ENCODE results near the gene RTKN2. TPM values are rescaled to one million over a fixed set of nuclear protein-coding genes. Genes with fewer than 3 reads are reported as not detected.

RTKN2 gene
- total and polyA plus RNA-seq, 11 donors, result 0.01 to 0.14 (median 0.10) TPM; not detected in 5

DNA sequence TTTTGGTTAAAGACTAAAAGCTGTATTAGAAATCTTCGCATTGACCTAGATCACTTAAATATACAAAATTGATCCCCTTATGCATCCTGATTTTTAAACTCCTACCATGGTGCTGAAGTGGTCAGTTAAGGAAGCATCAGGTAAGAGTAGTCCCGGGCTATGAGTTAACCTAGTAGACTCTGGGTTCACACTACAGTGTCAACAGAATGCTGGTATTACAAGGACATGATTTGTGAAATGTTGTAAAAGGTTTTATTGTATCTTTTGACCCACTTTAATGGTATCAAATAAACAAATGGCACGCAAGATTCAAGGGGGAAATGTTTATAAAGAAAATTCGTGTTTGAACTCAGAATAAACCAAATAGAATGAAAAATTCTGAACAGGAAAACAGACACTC, 36.8 kb downstream of the RTKN2 start:
- no peaks in the 10 kb centered on the region for H3K27me3 ChIP-seq
- TF ChIP-seq, protein P1, sequence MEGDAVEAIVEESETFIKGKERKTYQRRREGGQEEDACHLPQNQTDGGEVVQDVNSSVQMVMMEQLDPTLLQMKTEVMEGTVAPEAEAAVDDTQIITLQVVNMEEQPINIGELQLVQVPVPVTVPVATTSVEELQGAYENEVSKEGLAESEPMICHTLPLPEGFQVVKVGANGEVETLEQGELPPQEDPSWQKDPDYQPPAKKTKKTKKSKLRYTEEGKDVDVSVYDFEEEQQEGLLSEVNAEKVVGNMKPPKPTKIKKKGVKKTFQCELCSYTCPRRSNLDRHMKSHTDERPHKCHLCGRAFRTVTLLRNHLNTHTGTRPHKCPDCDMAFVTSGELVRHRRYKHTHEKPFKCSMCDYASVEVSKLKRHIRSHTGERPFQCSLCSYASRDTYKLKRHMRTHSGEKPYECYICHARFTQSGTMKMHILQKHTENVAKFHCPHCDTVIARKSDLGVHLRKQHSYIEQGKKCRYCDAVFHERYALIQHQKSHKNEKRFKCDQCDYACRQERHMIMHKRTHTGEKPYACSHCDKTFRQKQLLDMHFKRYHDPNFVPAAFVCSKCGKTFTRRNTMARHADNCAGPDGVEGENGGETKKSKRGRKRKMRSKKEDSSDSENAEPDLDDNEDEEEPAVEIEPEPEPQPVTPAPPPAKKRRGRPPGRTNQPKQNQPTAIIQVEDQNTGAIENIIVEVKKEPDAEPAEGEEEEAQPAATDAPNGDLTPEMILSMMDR (IDR thresholded peaks at IDR 0.05), result no peak
- no peak for TF ChIP-seq POLR2A (IDR thresholded peaks at IDR 0.05)
- no peak for ATAC-seq
- intact Hi-C loops (cut with DNase I), result loop anchor here in 2 of 10 donors (5.0 to 10.0 kb wide), 2 partner anchors 75 to 467 kb away; no protein-coding TSS in a partner anchor
- H3K27ac ChIP-seq, result peak overlapping the region in 4 of 12 donors; percentile 11 to 49 (median 33)
- H3K9me3 ChIP-seq, result no peaks in the 10 kb centered on the region
- peaks cover 0 to 14% (median 2%) of the 10 kb centered on the region in 12 donors for H3K4me1 ChIP-seq
- H3K4me3 ChIP-seq, result no peak overlapping the region
- WGBS, 4 donors, result 81 to 88% (median 86%) methylated on average over 4 of the region's 4 CpGs
- no peak for DNase-seq
- no peaks in the 10 kb centered on the region for H3K36me3 ChIP-seq

DNA sequence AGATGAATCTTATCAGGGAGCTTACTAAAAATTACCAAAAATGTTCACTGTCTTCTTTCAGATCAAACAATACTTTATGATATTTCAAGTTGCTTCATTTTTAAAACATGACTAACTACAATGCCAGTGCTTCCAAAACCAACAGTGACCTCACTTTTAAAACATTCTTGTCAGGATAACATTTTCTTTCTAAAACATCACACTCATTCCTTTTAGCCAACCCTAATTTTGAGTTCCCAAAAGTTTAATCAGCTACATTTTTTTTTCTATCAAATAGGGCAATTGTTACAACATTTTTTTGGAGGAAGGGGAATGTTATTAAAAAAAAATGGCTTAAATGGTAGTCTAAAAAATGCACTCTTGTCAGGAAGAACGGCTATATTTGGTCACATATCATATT, 37.3 kb downstream of the RTKN2 start:
- Histone ChIP-seq H3K36me3 (no peaks in the 10 kb centered on the region), H3K27me3 (no peaks in the 10 kb centered on the region), H3K27ac (peak overlapping the region in 4 of 12 donors; percentile 19 to 49 (median 40)), H3K9me3 (no peaks in the 10 kb centered on the region), H3K4me3 (no peak overlapping the region), H3K4me1 (peaks cover 0 to 14% (median 2%) of the 10 kb centered on the region in 12 donors)
- DNase-seq, result no peak
- peak in 2 of 4 donors; percentile 47 to 74 for ATAC-seq
- intact Hi-C loops (cut with DNase I), result loop anchor here in 2 of 10 donors (5.0 to 10.0 kb wide), 2 partner anchors 74 to 467 kb away; no protein-coding TSS in a partner anchor
- no peak for TF ChIP-seq POLR2A (IDR thresholded peaks at IDR 0.05)
- TF ChIP-seq, protein P1 (IDR thresholded peaks at IDR 0.05), result no peak
- WGBS, 4 donors, result 69 to 79% (median 75%) methylated on average over 1 of the region's 1 CpG

DNA sequence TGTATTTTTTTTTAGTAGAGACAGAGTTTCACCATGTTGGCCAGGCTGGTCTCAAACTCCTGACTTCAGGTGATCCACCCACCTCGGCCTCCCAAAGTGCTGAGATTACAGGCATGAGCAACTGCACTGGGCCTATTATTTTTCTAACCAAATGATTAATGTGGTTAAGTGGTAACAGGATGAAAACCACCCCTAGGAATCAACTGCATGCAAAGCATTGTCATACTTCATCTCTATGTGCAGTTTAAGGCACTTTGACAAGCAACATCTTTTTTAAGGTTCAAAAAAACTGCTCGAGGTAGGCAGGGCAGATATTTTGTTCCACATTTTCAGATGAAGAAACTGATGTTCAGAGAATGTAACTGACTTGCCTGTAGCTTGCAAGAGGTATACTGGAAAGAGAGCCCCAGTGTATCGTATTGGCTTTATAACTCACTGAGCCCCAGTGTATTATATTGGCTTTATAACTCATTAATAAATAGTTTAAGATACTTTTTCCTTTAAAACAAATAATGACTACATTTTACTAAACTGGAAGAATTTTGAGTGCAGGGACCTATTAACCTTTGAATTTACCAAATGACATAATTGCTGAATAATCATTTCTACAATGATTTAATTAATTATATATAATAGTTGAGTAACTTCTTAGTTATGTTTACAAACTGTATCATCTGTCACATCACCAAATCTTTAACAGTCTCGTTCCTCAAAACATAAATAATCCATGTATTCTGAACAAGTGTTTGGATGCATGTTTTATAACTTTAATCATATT, 38.1 kb downstream of the RTKN2 start:
- no peaks in the 10 kb centered on the region for H3K27me3 ChIP-seq
- H3K4me3 ChIP-seq, result no peak overlapping the region
- no peaks in the 10 kb centered on the region for H3K36me3 ChIP-seq
- intact Hi-C loops (cut with DNase I), result loop anchor here in 2 of 10 donors (5.0 to 10.0 kb wide), 2 partner anchors 73 to 466 kb away; no protein-coding TSS in a partner anchor
- TF ChIP-seq POLR2A (IDR thresholded peaks at IDR 0.05), result no peak
- TF ChIP-seq, protein P1 (IDR thresholded peaks at IDR 0.05), result no peak
- no peak for DNase-seq
- peak overlapping the region in 2 of 12 donors; percentile 19 to 32 for H3K27ac ChIP-seq
- H3K4me1 ChIP-seq, result peaks cover 0 to 14% (median 2%) of the 10 kb centered on the region in 12 donors
- ATAC-seq, result no peak
- 87 to 89% (median 88%) methylated on average over 4 of the region's 4 CpGs for whole genome bisulfite sequencing, 4 donors
- H3K9me3 ChIP-seq, result no peaks in the 10 kb centered on the region

DNA sequence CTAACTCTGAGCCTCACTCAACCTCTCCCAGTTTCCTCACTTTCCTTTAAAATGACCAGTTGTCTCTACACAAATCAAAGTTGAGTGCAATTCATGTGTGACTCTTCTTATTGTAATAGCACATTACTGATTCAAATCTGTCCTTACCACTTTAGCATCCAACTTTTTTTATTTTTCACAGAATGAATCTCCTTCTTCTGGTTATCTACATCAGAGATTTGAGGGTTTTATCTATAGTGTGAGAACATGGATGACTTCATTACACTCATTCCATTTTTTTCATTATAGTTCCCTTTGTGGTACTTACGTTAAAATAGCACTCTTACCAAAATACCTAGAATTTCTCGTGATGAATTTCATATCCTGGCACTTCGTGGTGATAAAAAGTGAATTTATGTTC, 43.3 kb downstream of the RTKN2 start:
- no peak for ATAC-seq
- no peaks in the 10 kb centered on the region for H3K4me1 ChIP-seq
- no peaks in the 10 kb centered on the region for H3K27me3 ChIP-seq
- DNase-seq, result no peak
- no peak overlapping the region for H3K4me3 ChIP-seq
- TF ChIP-seq, protein P1 (IDR thresholded peaks at IDR 0.05), result no peak
- no peak overlapping the region for H3K27ac ChIP-seq
- 91 to 97% (median 93%) methylated on average over 3 of the region's 3 CpGs for whole genome bisulfite sequencing, 4 donors
- H3K36me3 ChIP-seq, result no peaks in the 10 kb centered on the region
- H3K9me3 ChIP-seq, result no peaks in the 10 kb centered on the region
- intact Hi-C loops (cut with DNase I), result loop anchor here in 2 of 10 donors (10.0 kb wide), 2 partner anchors 111 to 131 kb away; no protein-coding TSS in a partner anchor
